H1 (cell line): ENCODE measurements around the gene WDR76.

ENCODE experiments used
- HDAC2 ChIP-seq, 2 experiments: fragments of 300-600 bp in 1 of 2; sonication (generic) in 1 of 2; IDR thresholded peaks; 2 replicates each; pipeline ENCODE4 v1.6.1; 2011 to 2012; ENCODE audit warnings: low read depth in 2 of 2, low read length in 2 of 2, mild to moderate bottlenecking in 2 of 2, moderate library complexity in 2 of 2, borderline replicate concordance in 1 of 2, inconsistent platforms in 1 of 2
- MAFK ChIP-seq: IDR thresholded peaks from 2 replicates; pipeline ENCODE4 v1.6.1; 2012; ENCODE audit warnings: low read depth, mild to moderate bottlenecking, improper control_type of control experiment, low read length
- PHF8 ChIP-seq: fragments of 200-600 bp; sonication (generic); conservative IDR thresholded peaks from 2 replicates; pipeline ENCODE4 v1.7.1; 2012; ENCODE audit warnings: low read depth, mild to moderate bottlenecking, inconsistent platforms, low read length, moderate library complexity
- POLR2A ChIP-seq, 2 experiments: IDR thresholded peaks; 1 replicate in 1 of 2; 2 replicates in 1 of 2; pipeline ENCODE4 v1.6.1; 2011; ENCODE audit warnings: low read depth in 2 of 2, low read length in 2 of 2, mild to moderate bottlenecking in 2 of 2; ENCODE audit errors: control extremely low read depth in 1 of 2
- SIN3A ChIP-seq, 2 experiments: IDR thresholded peaks in 1 of 2; conservative IDR thresholded peaks in 1 of 2; 2 replicates each; pipeline ENCODE4 v1.6.1; 2011 to 2012; ENCODE audit warnings: low read length in 2 of 2, improper control_type of control experiment in 1 of 2, low read depth in 1 of 2, mild to moderate bottlenecking in 1 of 2
- SIX5 ChIP-seq: IDR thresholded peaks from 2 replicates; pipeline ENCODE4 v1.6.1; 2011; ENCODE audit warnings: mild to moderate bottlenecking, low read depth, low read length
- TF ChIP-seq, protein P1 (sequence below): IDR thresholded peaks from 2 replicates; pipeline ENCODE4 v1.6.1; 2012; ENCODE audit warnings: inconsistent platforms
- TF ChIP-seq, protein P2 (sequence below), 3 experiments: IDR thresholded peaks; 1 replicate in 2 of 3; 2 replicates in 1 of 3; pipeline versions ENCODE4 v1.5.1 to v1.6.1; 2011; ENCODE audit warnings: low read length in 3 of 3, mild to moderate bottlenecking in 3 of 3, inconsistent platforms in 2 of 3, low read depth in 1 of 3, moderate library complexity in 1 of 3; ENCODE audit not compliant: insufficient read depth in 1 of 3; ENCODE audit errors: control extremely low read depth in 1 of 3

GRCh38 chr15:43916326-43916660, 89.5 kb downstream of the WDR76 start:
- TF ChIP-seq, protein P1, sequence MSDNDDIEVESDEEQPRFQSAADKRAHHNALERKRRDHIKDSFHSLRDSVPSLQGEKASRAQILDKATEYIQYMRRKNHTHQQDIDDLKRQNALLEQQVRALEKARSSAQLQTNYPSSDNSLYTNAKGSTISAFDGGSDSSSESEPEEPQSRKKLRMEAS = no peak
- TF ChIP-seq, protein P2, sequence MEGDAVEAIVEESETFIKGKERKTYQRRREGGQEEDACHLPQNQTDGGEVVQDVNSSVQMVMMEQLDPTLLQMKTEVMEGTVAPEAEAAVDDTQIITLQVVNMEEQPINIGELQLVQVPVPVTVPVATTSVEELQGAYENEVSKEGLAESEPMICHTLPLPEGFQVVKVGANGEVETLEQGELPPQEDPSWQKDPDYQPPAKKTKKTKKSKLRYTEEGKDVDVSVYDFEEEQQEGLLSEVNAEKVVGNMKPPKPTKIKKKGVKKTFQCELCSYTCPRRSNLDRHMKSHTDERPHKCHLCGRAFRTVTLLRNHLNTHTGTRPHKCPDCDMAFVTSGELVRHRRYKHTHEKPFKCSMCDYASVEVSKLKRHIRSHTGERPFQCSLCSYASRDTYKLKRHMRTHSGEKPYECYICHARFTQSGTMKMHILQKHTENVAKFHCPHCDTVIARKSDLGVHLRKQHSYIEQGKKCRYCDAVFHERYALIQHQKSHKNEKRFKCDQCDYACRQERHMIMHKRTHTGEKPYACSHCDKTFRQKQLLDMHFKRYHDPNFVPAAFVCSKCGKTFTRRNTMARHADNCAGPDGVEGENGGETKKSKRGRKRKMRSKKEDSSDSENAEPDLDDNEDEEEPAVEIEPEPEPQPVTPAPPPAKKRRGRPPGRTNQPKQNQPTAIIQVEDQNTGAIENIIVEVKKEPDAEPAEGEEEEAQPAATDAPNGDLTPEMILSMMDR (IDR thresholded peaks at IDR 0.05; ENCODE audit: control extremely low read depth in 1 of 3, insufficient read depth in 1 of 3, low read depth in 1 of 3, low read length in 3 of 3) = no peak
- TF ChIP-seq POLR2A (IDR thresholded peaks at IDR 0.05; ENCODE audit: control extremely low read depth in 1 of 2, low read depth in 2 of 2, low read length in 2 of 2) = no peak
- no peak for TF ChIP-seq SIN3A (conservative IDR thresholded peaks at IDR 0.05 in 1 of 2, IDR thresholded peaks at IDR 0.05 in 1 of 2; ENCODE audit: low read depth in 1 of 2, low read length in 2 of 2)
- TF ChIP-seq SIX5 = no peak
- no peak for TF ChIP-seq PHF8
- no peak for TF ChIP-seq HDAC2 (IDR thresholded peaks at IDR 0.05; ENCODE audit: borderline replicate concordance in 1 of 2, low read depth in 2 of 2, low read length in 2 of 2)
- TF ChIP-seq MAFK = no peak
